ENCODE data around the gene THRAP3. TPM values are rescaled to one million over a fixed set of nuclear protein-coding genes. Genes with fewer than 3 reads are reported as not detected.

The THRAP3 gene, protein sequence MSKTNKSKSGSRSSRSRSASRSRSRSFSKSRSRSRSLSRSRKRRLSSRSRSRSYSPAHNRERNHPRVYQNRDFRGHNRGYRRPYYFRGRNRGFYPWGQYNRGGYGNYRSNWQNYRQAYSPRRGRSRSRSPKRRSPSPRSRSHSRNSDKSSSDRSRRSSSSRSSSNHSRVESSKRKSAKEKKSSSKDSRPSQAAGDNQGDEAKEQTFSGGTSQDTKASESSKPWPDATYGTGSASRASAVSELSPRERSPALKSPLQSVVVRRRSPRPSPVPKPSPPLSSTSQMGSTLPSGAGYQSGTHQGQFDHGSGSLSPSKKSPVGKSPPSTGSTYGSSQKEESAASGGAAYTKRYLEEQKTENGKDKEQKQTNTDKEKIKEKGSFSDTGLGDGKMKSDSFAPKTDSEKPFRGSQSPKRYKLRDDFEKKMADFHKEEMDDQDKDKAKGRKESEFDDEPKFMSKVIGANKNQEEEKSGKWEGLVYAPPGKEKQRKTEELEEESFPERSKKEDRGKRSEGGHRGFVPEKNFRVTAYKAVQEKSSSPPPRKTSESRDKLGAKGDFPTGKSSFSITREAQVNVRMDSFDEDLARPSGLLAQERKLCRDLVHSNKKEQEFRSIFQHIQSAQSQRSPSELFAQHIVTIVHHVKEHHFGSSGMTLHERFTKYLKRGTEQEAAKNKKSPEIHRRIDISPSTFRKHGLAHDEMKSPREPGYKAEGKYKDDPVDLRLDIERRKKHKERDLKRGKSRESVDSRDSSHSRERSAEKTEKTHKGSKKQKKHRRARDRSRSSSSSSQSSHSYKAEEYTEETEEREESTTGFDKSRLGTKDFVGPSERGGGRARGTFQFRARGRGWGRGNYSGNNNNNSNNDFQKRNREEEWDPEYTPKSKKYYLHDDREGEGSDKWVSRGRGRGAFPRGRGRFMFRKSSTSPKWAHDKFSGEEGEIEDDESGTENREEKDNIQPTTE
- total RNA-seq = 102 and 134 TPM in 2 replicates

GRCh38 chr1:36223996-36224536 lies at the start of gene THRAP3:
Gene THRAP3 (plus strand): TSS chr1:36224443. CDS start chr1:36282564, 58,121 bp downstream.

GRCh38 chr1:36306210-36306901 lies 82.1 kb downstream of the THRAP3 start, which contains the start of gene SH3D21:
Gene SH3D21 (plus strand): TSS chr1:36306368. CDS start chr1:36306421, 53 bp downstream.

DNA sequence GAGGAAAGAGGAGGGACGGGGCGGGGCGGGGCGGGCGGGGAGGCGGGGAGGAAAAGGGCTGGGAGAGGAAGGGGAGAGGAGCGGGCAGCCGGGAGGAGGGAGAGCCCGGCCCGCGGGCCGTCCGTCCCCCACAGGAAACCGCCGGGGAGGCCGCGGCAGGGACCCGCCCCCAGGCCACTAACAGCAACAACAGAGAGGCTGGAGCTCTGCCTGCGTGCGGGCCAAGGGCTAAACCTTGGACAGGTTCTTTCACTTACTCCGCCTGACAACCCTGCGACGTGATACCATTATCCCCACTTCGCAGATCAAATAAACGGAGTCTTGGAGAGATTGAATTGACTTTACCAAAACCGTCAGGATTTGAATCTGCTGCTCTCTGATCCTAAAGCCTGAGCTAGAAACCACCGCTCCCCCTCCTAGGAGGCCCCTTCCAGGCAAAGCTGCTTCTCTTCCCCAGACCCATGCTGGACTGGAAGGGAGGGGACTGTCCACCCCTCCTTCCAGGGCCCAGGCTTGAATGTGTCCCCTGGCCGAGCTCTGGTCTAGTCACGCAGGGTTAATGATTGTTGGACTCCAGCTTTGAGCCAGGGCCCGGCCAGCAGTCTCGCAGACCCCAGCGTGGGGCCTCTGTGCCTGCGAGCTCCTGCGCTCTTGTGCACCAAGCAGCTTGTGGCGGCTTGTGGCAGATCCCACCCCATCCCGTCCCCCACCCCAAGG lies 99.6 kb downstream of the THRAP3 start, which contains the start of gene EVA1B:
TSS of gene EVA1B (minus strand) at position 10 of the 717 bp plus-strand sequence. CDS start 608 bp downstream, outside the sequence.

Small RNA genes lying within 50 kb of the gene (small RNA-seq; reads per million reads assigned to genes)
- gene RN7SL131P (not detected), gene UBE2V2P4 (not detected)

Other genes starting within 250 kb of the THRAP3 start
- not detected in 2 replicates for gene TEKT2, start 140.3 kb upstream of the THRAP3 start, total RNA-seq
- 15.1 and 20.3 TPM in 2 replicates for gene ADPRS, start 135.6 kb upstream of the THRAP3 start, total RNA-seq
- gene COL8A2, start 99.2 kb upstream of the THRAP3 start, total RNA-seq = 2.3 and 3.7 TPM in 2 replicates
- 58.1 and 62.6 TPM in 2 replicates for gene TRAPPC3, start 75.0 kb upstream of the THRAP3 start, total RNA-seq
- gene MAP7D1, start 68.3 kb upstream of the THRAP3 start, total RNA-seq = 99.9 and 136 TPM in 2 replicates
- 1.5 and 2.7 TPM in 2 replicates for gene SH3D21, start 81.9 kb downstream of the THRAP3 start, total RNA-seq
- gene EVA1B, start 99.2 kb downstream of the THRAP3 start, total RNA-seq = 169 and 186 TPM in 2 replicates
- 9.2 and 10.4 TPM in 2 replicates for gene STK40, start 161.5 kb downstream of the THRAP3 start, total RNA-seq
- 8.4 and 9.2 TPM in 2 replicates for gene LSM10, start 173.5 kb downstream of the THRAP3 start, total RNA-seq
- gene OSCP1, start 226.0 kb downstream of the THRAP3 start, total RNA-seq = 7.4 and 8.1 TPM in 2 replicates
- 86.0 and 96.2 TPM in 2 replicates for gene MRPS15, start 239.9 kb downstream of the THRAP3 start, total RNA-seq

All from subcutaneous preadipocyte (primary cell).